ENCODE measurements around the gene PLA2R1.
"Not testable (repeated sequence)": the region's sequence is repeated elsewhere in the genome, so short reads cannot be mapped to it uniquely, and the experiment has no call there.

The PLA2R1 gene

DNA sequence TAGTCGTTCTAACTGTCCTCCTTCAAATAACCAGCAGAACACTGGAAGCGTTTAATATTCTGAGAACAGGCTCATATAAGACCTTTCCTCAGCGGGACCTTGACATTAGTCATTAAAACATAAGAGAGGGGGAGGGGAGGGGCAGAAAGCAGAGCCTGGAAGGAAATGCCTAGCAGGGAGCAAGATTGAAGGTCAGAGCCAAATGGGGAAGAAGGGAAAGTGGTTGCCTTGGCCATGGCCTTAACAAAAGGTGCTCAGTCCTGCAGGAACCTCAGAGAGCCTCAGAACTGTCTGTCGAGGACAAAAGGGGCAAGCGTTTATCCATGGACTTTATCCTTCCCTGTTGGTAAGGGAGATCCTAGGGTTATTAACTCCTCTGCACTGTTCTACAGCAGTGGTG is 856 bp upstream of the PLA2R1 start:
- DNase-seq: no peak

DNA sequence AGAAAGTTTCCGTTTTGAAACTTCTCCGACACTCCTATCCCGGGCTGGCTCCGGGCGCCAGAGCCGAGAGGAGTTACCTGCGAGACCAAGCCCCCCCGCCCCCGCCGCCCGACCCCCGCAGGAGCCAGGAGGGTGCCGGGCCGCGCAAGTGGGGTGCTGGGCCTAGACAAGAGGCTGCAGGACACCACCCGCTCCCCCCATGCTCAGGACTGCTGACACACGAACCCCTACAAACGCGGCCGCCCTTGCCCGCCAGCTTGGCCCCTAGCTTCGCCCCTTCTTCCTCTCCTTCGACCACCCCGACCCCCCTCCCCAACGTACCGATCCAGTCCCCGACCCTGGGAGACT is 497 bp downstream of the PLA2R1 start:
- no peak for DNase-seq

DNA sequence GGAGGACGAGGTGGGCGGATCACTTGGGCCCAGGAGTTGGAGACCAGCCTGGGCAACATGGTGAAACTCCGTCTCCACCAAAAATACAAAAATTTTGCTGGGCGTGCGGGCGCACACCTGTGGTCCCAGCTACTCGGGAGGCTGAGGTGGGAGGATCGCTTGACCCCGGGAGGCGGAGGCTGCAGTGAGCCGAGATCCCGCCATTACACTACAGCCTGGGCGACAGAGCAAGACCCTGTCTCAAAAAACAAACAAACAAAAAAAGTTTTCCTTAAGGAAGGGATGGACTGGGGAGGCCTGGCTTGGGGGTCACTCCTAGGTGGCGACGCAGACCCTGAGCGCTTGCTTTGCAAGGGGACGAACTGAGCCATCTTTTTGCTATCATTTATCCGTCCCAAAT is 882 bp downstream of the PLA2R1 start:
- no peak for DNase-seq

DNA sequence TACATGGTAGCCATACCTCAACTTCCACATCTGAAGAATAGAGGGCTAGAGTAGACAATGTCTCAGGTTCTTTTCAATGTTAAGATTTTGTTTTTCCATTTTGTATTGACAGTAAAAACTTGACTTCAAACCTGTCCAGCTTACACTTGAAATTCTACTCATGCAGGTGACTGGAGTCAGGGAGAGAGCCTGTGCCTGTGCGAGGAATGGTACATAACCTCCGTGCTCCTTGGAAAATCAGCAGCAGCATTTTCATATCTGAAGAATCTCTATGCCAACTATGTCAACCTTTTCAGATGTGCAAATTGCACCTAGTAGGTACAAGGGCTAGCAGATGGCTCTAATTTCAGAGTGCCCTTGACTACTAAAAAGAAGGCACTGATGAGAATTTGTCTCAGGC is 2.1 kb downstream of the PLA2R1 start:
- DNase-seq: no peak

DNA sequence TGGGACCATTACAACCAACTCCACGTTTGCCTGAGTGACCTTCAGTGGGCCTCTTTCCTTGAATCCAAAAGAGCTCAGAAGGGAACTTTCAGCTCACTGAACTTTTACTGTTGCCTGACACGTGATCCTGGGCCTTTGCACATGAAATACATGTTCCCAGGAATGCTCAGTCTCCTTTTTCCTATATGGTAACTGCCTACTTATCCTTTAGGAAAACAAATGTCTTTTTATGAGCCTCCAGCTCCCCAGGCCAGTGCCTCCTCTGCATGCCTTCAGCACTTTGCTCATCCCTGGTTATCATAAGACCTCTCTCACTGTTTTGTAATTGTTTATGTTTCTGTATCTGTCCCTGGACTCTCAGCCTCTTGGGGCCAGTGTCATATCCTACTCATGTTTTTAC is 5.1 kb downstream of the PLA2R1 start:
- DNase-seq: no peak

DNA sequence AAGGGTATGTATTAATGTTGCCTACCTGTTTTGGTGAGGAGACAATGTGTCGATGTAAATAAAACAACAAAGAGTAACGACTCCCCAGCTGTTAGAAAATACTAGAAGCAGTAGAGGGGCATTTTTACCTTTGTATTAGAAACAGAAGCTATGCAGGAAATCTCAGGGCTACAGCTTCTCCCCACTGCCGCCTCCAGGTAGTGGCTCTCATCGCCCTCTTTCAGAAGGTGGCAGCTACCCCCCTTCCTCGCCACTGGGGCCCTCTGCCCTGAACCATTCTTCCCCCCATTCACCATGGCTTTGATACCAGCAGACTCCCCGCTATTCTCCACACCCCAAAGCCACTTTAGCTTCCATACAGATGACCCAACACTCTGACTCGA is 6.7 kb downstream of the PLA2R1 start:
- DNase-seq: no peak

DNA sequence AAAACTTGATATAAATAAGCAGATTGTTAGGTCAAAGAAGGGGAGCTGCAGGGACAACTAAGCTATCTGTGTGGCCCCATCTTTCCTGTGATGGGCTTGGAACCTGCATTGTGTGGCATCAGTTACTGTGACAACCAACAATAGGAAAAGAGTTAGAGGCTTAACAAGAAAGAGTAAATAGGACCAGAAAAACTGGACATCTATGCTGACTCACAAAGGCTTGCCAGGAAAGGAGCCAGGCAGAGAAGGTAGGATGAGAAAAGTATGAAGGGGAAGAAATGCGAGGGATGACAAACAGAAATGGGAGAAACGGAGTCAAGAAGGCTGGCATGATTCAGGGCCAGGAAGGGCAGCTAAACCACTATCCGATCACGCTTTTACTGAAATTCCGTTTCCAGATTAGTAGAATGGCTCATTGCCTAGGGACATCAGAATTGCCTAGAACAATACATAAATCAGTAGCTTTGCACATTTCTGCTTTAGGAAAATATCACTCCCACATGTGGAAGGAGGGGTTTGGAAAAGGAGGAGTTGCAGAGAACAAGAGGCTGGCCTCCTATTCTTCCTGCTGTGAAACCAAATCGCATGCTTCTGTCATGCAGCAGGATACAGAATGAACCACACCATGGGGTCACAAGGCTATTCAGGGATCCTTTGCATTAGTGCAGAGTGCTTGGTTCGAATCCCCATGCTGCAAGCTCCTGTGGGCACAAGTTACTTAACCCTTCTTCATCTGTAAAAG is 7.3 kb downstream of the PLA2R1 start:
- DNase-seq: no peak

DNA sequence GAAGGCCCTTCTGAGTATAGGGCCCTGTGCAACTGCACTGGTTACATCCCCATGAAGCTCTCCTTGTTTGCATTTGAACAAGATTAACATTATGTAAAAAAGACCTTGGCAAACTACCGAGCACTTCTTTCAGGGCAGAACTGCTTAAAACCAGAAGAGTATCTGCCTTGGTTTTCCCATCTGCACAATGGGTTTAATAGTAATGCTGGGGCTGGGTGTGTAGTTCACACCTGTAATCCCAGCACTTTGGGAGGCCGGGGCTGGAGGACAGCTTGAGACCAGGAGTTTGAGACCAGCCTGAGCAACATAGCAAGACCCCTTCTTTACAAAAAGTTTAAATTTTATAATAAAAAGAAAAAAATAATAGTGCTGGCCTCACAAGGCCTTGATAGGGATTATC is 8.5 kb downstream of the PLA2R1 start:
- DNase-seq: no peak

DNA sequence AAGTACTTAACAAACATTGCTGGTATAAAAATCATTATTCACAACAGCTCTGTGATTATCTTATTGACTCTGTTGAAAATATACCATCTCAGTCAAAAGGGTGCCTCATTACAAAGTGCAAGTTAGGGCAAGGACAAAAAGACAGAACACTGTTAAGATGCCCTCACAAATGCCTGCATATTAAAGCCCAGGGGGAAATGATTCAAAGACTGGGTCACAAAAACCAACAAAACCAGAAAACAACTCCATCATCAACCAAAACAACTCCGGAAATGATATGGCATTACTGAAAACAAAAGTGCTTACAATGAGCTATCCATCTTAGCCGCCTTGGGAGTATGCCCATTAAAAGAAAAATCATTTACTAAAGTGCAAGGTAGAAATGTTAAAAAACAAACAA is 9.9 kb downstream of the PLA2R1 start:
- no peak for DNase-seq

DNA sequence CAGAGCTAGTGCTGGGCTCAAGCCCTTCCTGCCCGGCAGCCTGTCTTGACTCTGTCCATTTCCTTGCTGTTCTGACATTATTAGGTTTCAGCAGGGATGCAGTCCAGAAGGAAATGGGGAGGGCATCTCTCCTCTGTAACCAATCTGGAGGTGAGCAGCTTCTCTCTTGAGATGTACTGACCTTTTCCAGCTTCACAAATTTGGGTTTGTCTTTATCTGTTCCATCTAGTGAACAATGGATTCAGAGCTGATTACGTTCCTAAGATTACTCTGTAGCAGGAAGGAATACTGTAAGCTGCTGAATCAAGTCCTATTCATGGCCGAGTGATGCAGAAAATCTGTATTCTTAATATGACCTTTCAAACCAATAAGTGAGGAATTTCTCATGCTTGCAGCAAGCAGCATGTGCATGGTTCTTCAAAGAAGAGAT is 11.0 kb downstream of the PLA2R1 start:
- no peak for DNase-seq

DNA sequence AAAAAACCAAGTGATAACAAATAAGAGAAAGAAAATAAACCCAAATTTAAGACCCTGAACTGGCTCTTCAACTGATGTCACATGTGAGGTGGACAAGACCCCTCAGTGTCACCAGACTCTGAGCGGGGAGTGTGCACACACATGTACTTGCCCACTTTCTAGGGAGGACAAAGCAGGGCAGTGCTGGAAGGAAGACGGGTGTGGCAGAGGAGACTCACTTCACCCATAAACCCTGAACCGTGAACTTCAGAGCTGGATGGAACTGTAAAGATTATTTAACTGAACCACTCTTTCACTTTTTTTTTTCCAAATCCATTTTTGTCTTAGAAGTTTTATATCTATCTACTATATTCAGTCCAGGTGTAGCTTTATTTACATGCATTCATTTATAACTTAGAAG is 12.3 kb downstream of the PLA2R1 start:
- no peak for DNase-seq

DNA sequence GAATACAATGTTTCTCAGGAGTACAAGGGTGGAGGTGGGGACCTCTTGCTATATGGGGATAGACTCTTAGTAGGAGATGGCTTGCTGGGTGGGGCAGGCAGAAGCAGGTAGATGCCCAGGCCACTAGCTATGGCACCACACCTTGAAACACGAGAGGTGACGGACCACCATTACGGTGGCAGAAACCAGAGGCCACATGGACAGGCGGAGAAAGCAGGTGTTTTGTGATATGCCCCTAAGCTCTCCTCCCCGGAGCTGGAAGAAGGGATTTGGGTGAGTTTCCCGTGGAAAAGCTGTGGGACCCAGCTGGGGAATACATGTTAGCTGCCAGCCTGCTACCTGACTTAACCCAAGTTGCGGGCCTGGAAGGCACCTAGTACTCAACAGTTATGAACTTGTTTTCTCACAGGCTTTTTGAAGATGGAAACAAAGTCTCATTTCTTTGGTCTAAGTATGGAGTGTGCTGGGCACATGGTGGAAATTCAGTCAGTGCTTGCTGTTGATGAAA is 16.7 kb downstream of the PLA2R1 start:
- DNase-seq: no peak

DNA sequence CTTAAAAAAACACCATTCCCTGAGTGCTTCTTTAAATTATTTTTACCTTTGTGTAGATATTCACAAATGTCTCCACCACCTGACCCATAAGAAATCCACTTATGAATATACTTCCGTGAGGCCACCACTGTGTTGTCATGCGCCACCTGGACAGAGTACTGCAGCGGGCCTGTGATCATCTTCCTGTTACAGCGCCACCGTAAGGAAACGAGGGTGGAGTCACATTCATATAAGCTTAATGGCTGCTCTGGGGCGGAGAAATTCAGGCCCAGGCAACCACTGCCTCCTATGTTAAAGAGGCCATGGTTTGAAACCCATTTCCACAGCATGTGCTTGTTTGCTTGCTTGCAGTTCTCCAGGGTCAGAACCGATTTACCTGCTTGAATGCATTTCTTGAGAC is 17.7 kb downstream of the PLA2R1 start:
- DNase-seq: no peak

DNA sequence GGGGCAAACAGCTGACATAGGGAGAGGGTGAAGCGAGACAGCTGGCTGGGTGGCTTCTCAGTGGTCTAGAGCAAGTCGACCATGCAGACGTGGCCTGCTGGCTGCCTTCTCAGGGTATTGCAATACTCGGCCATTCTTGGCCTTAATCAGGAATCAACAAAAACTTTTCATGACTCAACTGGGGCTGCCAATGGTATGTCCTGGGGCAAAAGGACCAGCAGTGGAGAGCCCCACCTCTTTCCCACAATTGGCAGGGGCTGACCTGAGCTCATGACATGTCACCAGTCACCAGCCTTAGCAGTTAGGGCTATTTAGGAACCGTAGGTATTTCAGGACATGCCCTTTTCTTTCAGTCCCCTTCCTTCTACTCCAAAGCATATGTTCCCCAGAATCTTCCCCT is 19.1 kb downstream of the PLA2R1 start:
- no peak for DNase-seq

DNA sequence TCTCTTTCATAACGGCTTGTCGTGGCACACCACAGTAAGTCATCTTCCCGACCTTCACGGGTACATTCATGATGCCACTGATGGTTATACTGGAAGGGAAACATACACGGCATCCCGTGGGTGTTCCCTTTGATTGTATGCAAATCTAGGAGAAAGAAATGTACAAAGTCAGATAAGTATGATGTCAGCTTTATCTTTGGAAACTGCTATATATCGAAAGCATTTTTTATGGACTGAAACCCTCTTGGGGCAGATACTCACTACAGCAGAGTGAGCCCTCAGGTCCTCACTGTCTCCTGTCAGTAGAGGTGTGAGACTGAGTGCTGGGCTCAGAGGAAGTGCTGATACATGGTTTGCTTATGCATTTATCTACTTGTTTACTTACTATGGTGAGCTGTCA is 20.4 kb downstream of the PLA2R1 start:
- no peak for DNase-seq

DNA sequence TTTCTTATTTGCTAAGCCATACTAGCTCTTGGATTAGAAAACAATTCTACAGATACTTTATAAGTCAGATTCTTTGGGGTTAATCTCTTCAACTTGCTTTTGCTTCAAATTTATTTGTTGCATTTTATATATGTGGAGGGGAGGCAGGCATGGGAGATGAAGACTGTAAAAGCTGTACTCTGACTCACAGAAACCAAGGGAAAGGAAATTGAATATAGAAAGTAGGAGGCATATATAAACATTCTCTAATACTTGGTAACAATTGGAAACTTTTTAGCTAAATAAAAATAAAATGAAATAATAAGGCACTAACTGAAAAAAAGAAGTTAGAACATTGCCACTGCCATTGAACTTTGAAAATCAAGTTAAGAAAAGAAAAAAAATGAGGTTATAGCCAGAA is 21.3 kb downstream of the PLA2R1 start:
- no peak for DNase-seq

DNA sequence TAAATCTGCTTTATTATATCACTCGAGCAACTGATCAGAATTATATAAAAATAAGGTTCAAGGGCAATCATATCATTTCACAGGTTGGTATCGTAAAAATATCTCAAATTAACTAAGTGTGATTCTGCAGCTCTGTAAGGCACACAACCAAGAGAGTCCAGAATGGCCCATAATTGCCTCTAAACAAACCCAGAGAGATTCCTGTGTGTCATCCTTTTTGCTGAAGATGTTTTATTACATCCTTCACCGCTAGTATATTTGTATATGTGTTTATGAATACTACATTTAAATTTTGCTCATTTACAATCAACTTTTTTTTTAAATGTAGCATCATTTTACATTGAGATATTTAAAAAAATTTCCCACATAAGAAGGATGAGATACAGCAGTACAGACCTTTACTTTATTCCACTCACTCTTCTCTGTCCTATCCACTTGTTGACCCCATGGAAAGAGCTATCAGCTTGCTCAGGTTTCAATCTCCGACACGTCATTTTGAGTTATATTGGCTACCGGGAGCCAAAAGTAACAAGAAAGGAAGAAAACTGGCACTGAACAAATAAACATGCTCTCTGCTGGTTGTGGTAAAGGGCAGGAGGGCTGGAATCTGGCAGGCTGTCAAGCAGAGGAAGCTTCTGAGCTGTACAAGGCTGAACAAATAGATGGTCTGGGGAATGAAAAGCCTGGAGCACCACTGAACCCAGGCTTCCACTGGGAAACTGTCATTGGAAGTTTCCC is 23.1 kb downstream of the PLA2R1 start:
- no peak for DNase-seq

DNA sequence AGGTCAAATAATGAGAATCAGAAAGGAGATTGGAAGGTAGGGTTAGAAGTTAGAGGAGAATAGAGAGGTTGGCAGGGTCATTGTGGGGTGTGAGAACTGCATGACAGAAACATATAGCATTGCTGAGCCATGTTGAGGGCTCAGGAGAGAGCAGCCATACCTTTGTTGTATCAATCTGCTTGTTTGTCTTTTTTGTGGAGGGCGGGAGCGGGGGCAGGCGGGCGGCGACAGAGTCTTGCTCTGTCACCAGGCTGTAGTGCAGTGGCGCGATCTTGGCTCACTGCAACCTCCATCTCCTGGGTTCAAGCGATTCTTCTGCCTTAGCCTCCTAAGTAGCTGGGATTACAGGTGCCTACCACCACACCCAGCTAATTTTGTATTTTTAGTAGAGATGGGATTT is 23.8 kb downstream of the PLA2R1 start:
- not testable (repeated sequence) for DNase-seq

DNA sequence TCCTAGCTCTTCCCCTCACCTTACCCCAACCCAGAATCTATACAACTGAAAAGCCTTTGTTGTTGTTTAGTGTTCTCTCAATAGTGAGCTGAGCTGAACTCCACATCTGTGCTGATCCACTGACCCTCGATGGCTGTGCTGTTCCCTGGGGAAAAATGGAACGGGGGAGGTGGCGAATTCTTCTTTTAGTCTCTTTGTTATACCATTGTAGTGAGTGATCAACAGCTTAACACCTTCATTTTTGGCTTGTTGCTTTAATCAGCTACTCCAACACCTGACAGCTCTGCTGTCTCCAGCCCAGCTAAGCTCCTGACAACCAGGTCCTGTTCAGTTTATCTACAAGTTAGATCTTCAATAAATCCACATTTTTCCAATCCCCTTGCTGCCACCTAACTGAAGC is 25.7 kb downstream of the PLA2R1 start:
- no peak for DNase-seq

DNA sequence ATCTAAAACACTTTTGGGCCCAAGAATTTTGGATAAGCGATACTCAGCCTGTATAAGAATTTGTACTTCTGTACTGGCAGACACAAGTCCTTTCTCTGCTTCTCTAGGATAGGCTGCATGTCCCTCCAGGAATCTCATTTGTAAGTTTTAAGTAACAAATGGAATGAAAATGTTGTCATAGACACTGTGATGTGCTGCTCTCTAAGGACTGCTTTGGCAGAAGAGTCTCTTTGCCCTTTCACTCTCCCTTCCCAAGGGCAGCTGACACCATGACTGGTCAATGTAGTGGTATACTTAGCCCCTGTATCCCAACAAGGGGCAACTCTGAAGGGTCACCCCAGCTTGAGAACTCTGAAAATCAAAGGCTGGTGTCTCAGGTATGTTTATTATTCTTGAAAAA is 27.3 kb downstream of the PLA2R1 start:
- DNase-seq: no peak

DNA sequence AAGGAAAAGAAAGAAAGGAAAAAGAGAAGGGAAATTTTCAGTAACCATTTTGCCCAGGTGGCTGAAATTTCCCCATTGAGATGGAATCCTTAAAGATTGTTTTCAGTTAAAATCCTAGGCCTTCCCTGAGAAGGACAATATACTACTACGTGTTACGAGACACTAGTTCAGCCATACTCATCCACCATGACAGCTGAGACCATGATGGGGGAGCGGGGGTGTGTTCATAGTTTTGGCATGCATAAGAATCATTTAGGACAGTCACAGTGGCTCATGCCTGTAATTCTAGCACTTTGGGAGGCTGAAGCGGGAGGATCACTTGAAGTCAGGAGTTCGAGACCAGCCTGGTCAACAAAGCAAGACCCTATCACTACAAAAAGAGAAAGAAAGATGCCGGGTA is 28.0 kb downstream of the PLA2R1 start:
- no peak for DNase-seq

DNA sequence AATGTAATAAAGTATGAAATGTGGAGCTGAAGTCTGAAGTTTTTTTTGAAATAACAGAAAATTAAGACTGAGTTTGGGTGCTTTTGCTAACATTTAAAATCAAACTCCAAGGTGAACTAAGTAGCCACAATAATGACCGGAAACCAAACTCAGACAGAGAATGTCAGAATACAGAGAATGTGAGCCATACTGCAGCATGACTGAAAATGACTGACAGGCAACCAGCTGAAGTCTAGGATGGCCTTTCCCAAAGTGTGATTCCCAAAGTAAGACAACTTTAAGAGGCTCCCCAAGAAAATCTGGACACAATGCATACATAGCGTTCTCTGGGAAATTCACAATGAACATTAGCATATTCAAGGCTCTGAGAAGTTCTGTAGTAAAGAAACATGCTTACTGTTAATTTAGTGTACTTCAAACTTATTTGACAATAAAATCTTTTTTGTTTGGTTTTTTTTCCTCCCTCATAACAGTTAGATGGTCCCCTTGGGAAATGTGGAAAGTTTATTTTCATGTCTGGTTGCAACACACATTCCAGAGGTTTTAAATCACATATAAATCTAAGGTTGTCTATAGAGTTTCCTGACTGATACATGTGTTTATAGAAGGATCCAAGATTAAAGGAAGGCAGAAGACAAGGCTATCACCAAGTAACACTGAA is 28.6 kb downstream of the PLA2R1 start:
- no peak for DNase-seq

DNA sequence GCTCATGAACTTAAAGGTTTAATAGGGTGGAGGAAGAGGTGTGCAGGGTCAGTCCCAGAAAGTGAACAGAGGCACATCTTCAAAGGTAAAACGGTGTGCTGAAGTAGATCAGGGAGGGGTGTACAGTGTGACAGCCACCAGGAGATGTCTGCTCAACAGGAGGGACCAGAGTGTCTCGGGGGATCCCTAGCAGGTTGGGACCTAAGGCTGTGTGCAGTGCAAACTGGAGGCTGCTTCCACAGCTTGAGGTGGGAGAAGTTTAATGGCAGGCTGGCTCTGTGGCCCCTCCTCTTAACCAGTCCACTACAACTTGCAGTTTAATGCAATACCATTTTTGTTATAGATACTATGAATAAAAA is 33.2 kb downstream of the PLA2R1 start:
- no peak for DNase-seq

Data from activated CD4-positive, CD25-positive, alpha-beta regulatory T cell (primary cell).